Fibroblast of peridontal ligament (primary cell): ENCODE results near the gene MARF1.
"Not testable (repeated sequence)": the region's sequence is repeated elsewhere in the genome, so short reads cannot be mapped to it uniquely, and the experiment has no call there.

ENCODE experiments used
- DNase-seq: peaks from one replicate; pipeline ENCODE4 v3.0.0-alpha.2; 2010; ENCODE audit errors: extremely low read depth

The MARF1 gene

DNA sequence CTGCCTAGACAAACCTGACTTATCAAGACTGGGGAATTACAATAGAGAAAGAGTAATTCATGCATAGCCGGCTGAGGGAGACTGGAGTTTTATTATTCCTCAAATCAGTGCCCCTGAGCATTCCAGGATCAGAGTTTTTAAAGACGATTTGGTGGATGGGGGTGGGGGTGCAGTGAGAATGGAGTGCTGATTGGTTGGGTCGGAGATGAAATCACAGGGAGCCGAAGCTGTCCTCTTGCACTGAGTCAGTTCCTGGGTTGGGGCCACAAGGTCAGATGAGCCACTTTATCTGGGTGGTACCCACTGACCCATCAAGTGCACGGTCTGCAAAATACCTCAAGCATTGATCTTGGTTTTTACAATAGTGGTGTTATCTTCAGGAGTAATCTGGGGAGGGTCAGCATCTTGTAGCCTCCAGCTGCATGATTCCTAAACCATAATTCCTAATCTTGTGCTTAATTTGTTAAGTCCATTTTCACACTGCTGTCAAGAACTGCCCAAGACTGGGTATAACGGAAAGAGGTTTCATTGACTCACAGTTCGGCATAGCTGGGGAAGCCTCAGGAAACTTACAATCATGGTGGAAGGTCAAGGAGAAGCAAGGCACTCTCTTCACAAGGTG, 69.6 kb downstream of the MARF1 start:
- DNase-seq, result no peak

DNA sequence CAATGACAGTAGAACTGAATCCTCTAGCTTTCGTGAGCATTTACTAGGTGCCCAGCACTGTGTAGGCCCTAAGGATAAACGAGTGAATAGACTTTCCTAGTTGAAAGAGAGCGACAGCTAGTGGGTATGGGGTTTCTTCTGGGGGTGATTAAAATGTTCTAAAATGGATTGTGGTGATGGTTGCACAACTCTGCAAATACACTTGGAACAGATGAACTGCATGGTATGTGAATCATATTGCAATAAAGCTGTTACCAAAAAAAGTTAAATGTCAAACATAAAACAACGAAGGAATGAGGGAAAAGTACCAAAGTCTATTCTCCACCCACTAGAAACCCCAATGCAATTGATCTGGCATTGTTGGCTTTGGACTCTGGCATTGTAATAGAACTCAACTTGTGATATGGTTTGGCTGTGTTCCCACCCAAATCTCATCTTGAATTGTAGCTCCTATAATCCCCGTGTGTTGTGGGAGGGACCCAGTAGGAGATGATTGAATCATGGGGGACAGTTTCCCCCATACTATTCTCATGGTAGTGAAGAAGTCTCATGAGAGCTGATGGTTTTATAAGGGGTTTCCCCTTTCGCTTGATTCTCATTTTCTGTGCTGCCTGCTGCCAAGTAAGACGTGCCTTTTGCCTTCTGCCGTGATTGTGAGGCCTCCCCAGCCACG, 70.5 kb downstream of the MARF1 start:
- peak; percentile 99 for DNase-seq

DNA sequence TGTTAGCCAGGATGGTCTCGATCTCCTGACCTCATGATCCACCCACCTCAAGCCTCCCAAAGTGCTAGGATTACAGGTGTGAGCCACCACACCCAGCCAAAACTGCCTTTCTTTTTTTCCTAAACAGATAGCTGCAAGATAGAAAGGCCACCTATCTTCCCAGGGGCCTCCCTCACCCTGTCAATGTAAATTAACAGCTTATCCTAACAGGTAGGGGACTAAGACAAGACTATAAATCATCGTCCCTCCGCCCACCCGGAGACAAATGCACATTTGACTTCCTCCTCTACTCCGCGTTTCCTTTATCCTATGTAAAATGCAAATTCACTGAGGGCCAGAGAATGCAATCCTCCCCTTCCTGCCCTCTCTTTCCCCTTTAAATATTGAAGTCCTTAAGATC, 71.4 kb downstream of the MARF1 start:
- no peak for DNase-seq

DNA sequence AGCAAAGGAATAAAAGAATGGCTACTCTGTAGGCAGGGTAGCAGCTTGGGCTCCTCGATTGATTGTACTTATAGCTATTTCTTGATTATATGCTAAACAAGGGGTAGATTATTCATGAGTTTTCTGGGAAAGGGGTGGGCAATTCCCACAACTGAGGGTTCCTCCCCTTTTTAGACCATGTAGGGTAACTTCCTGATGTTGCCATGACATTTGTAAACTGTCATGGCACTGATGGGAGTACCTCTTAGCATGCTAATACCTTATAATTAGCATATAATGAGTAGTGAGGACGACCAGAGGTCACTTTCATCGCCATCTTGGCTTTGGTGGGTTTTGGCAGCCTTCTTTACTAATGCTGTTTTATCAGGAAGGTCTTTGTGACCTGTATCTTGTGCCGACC, 72.3 kb downstream of the MARF1 start:
- not testable (repeated sequence) for DNase-seq

DNA sequence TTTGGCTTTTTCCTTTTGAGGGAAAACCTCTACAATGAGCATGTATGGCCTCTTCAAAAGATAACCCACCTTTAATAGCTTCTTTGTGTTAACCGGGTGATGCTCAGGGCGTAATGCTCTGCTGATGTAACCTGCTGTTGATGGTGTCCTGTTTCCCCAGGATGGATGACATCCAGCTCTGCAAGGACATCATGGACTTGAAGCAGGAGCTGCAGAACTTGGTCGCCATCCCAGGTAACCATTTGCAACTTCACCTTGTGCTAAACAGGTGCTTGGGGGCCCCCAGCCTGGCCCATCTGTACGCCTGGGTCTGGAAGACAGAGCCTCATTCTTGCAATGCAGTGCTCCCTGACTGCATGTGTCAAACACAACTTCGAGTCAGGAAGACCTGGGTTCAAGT, 75.1 kb downstream of the MARF1 start:
- DNase-seq, result no peak

DNA sequence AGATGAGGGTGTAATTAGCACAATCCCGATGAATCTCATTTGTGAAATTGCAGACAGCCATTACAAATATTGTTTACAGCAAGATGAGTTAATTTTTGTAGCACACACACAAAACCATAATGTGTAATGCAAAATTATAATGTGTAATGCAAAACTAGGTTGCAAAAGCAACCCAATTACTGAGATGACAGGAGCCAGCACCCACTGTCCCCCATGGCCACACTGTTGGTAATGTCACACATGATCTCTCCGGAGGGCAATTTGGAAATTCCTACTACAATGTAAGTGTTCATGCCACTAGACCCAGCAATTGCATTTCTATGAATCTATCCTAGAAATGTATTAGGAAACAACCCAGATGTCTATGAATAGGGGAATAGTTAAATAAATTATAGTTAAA, 76.9 kb downstream of the MARF1 start:
- no peak for DNase-seq

DNA sequence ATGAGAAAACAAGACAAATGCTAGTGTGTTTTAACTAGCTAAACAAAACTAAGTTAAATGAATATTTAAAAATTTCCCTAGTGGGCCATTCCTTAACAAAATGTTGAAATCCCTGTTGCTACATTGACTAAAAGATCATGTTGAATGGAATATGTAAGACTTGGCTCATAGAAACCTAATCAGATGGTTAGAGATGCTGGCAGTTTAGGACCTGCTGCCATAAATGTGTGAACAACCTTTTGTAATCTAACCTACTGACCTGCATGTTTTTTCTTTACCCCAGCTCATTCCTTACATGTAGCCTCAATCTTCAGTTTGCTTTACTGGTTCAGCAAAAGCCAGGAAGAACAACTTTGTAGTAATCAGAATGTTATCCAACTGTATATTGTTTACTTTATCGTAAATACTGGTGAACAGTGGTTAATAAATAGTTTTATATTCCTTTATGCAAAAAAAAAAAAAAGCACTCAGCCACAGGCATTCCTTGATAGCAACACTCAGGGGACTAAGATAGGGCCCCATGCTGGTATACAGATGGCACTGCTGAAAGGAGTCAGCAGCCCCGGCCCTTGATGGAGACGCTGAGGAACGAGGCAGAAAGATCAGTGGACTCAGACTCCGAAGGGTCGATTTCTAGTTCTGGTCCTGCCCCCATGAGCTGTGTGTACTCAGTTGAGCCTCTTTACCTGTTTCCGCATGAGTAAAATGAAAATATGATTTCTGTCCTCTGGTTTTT, 78.2 kb downstream of the MARF1 start:
- peak; percentile 62 for DNase-seq

DNA sequence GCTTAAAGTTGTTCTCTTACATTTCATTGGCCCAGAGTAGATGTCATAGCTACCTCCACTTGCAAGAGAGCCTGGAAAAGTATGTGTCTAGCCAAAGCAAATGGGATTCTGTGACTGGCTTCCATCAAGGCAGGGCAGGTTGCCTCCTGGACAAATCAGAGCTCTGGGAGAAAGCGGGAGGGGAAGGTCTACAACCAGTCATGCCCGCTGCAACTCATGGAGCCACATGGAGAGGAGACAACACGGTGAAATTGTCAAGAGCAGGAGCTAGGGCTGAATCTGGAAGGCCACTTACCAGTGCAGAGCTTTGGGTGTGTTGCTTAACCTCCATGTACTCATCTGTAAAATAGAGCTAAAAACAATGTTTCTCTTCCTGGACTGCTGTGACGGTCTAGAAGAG, 83.8 kb downstream of the MARF1 start:
- DNase-seq, result no peak

DNA sequence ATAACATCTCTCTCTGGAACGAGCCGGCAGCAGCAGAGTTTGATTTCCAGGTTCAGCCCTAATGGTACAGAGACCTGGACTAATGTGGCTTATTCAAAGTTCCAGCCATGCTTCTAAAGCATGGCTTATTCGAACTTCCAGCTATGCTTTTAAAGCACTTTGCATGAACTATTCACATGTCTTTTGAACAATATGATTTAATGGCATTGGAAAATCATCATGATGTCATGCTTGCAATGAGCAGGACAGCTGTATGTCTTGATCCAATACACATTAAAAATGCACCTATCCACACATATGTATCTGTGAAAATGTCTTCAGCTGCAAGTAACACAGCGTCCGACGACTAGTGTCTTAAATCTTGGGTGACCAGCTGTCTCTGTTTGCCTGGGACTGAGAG, 85.7 kb downstream of the MARF1 start:
- DNase-seq, result no peak

DNA sequence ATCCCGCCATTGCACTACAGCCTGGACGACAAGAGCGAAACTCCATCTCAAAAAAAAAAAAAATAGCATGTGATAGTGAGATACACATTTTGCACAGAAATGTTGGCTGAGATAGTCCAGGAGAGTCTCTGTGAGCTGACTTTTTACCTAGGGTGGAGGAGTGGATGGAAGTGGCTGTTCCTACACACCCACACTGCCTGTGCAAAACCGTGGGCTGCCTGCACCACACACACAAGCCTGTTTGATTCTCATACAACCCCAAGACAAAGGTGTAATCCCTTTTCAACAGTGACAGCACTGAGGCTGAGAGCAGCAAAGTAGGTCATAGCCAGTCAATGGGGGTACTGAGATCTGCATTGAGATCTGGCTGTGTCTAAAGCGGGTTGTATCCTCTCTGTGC, 86.8 kb downstream of the MARF1 start:
- DNase-seq, result no peak

DNA sequence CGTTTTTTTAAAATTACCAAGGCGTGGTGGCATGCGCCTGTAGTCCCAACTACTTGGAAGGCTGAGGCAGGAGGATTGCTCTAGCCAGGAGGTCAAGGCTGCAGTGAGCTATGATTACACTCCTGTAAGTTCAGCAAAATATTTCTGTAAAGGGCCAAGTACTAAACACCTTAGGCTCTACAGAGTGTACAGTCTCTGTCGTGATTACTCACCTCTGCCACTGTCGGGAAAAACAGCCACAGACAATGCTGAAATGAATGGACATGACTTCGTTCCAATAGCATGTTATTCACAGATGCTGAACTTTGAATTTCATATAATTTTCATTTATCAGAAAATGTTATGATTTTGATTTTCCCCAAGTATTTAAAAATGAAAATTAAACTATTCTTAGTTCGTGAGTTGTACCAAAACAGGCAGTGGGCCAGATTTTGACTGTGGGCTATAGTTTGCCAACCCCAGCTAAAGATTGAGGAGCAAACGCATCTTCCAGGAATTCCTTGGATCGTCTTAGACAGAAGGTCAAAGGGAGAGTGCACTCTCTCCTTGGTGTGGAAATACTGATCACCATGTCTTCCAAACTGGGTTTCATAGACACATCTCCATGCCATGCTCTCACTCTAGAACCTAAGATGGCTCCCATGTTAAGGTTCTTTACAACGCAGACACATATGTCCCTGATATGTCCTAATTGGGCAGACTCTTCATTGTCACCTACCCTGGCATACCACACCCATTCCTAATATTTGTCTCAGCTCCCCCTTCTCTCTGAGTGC, 89.5 kb downstream of the MARF1 start:
- no peak for DNase-seq

DNA sequence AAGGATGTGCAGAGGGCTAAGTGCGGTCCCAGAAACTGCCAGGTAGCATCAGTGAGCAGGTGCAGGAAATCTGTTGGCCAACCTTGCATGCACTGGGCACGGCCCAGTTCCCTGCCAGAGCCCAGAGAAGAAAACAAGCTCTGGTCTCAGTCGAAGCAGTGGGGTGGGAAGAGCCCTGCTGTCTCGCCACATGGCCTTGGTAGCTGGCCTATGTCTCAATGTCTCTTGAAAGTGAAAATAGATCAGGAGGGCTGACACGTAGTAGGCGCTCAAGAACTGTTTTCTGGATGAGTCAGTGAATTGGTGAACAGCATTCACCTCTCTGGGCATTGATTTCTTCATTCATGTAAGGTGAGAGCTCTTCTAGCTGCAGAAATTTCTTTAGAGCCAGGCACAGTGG, 90.4 kb downstream of the MARF1 start:
- DNase-seq, result no peak

DNA sequence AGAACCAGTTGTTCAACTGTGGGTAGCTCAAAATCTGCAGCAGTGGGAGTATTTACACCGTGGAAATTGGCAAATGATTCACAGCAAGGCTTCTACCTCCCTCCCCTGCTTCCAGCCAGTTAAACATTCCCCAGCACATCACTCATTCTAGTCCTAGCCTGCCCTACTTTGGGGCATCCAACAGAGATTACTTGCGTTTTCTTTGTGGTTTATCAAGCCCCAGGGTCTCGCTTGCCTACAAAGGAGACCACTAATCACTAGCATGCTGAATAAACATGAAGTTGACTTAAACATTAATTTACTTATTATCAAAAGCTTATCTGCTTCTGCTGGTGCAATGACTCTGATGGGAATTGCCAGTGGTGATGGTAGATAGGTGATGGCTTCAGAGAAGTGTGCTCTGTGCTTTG, 94.5 kb downstream of the MARF1 start:
- no peak for DNase-seq

DNA sequence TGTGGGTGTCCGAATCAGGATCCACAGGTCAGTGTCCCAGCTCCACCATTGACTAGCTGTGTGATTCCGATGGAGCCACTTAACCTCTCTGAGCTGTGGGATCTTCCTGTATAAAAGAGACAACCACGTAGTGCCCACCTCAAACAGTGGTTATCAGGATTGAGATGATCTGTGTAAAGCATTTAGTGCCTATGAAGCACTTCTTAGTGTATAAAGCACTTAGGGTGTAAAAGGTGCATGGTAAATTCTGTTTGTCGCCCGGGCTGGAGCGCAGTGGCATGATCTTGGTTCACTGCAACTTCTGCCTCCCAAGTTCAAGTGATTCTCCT, 95.2 kb downstream of the MARF1 start:
- no peak for DNase-seq

DNA sequence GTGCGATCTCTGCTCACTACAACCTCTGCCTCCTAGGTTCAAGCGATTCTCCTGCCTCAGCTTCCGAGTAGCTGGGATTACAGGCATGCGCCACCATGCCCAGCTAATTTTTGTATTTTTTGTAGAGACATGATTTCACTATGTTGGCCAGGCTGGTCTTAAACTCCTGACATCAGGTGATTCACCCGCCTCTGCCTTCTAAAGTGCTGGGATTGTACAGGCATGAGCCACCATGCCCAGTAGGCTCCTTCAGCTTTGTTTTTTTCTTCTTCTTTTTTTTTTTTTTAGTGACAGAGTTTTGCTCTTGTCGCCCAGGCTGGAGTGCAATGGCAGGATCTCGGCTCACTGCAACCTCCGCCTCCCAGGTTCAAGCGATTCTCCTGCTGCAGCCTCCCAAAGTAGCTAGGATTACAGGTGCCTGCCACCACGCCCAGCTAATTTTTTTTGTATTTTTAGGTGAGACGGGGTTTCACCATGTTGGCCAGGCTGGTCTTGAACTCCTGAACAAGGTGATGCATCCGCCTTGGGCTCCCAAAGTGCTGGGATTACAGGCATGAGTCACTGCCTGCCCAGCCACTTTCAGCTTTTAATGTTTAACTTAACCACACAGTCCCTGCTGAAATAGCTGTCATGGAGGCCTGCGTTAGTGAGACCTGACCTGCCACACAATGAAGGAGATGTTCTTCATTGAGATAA, 95.7 kb downstream of the MARF1 start:
- not testable (repeated sequence) for DNase-seq

DNA sequence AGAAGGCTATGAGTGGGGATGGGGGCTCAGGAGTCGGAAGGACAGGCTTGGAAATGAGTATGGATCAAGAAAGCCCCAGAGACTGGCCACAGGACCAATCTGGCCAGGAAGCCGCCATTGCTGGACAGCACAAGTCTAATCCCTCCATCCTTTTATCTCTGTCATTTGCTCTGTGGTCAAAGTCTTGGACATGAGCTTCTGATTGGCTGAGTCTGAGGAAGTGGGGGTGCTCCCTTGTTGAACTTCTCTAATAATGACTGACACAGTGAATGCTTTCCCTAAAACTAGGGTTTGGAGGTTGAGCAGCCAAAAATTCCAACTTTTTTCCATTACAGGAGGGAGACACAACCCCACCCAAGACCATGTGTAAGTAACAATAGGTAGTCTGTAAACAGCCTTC, 97.4 kb downstream of the MARF1 start:
- DNase-seq, result no peak

DNA sequence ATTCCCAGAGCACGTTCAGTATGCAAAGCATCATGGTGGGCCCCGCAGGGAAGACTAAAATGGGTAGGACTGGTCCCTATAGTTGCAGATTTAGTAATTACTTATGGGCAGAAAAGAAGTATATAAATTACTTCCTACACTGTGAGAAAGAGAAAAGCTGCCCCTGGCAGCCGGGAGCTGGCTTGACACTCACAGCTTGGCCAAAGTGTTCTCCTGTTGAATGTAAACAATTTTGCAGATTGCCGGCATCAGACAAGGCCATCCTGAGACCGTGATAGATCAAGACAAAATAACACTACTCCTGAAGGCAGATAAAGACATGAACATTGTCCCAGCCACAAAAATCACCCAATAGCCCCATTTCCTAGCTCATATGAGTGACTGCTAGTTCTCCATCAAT, 98.5 kb downstream of the MARF1 start:
- no peak for DNase-seq
